Neutrophil (primary cell): ENCODE results near the gene ACOX1.

Experiments
- H3K27ac ChIP-seq: fragments of 200-600 bp; sonication (generic); 2 replicates; pipeline ENCODE4 v1.5.1; 2016; ENCODE audit warnings: mild to moderate bottlenecking, moderate library complexity
- H3K27me3 ChIP-seq: fragments of 200-600 bp; sonication (generic); 2 replicates; pipeline ENCODE4 v1.6.0; 2016; ENCODE audit warnings: mild to moderate bottlenecking
- H3K36me3 ChIP-seq: fragments of 200-600 bp; sonication (generic); 2 replicates; pipeline ENCODE4 v1.5.1; 2017
- H3K4me1 ChIP-seq, 2 experiments: fragments of 200-600 bp in 1 of 2; sonication (generic) in 1 of 2; 1 replicate in 1 of 2; 2 replicates in 1 of 2; pipeline versions ENCODE4 v1.5.1 to v1.6.1; 2013 to 2016; ENCODE audit warnings: low read depth in 1 of 2, low read length in 1 of 2, mild to moderate bottlenecking in 1 of 2, moderate library complexity in 1 of 2; ENCODE audit not compliant: control insufficient read depth in 1 of 2, insufficient read depth in 1 of 2
- H3K4me3 ChIP-seq, 2 experiments: fragments of 200-600 bp in 1 of 2; sonication (generic) in 1 of 2; 1 replicate in 1 of 2; 2 replicates in 1 of 2; pipeline ENCODE4 v1.5.1; 2013 to 2016; ENCODE audit warnings: low read depth in 1 of 2, low read length in 1 of 2, mild to moderate bottlenecking in 1 of 2, moderate library complexity in 1 of 2
- H3K9me3 ChIP-seq: fragments of 200-600 bp; sonication (generic); 2 replicates; pipeline ENCODE4 v1.5.1; 2016
- CTCF ChIP-seq: fragments of 200-600 bp; sonication (generic); IDR thresholded peaks from 2 replicates; pipeline ENCODE4 v1.5.1; 2016; ENCODE audit warnings: antibody characterized with exemption

The ACOX1 gene

GRCh38 chr17:76018340-76018680 is 39.3 kb upstream of the ACOX1 start:
- Histone ChIP-seq H3K4me1 (peaks cover 0 to 4% of the 10 kb centered on the region in 2 experiments), H3K4me3 (no peak overlapping the region), H3K36me3 (no peaks in the 10 kb centered on the region), H3K27me3 (peaks cover 5% of the 10 kb centered on the region), H3K27ac (no peak overlapping the region), H3K9me3 (no peaks in the 10 kb centered on the region)
- no peak for TF ChIP-seq CTCF

- Histone ChIP-seq H3K36me3 (no peaks in the 10 kb centered on the region), H3K4me1 (peaks cover 0 to 4% of the 10 kb centered on the region in 2 experiments), H3K9me3 (no peaks in the 10 kb centered on the region), H3K27ac (no peak overlapping the region), H3K27me3 (peaks cover 5% of the 10 kb centered on the region), H3K4me3 (no peak overlapping the region)
- TF ChIP-seq CTCF, result no peak
These were observed 38.7 kb upstream of the ACOX1 start for GRCh38 chr17:76017481-76018339.

- Histone ChIP-seq H3K27ac (no peak overlapping the region), H3K4me1 (peaks cover 0 to 4% of the 10 kb centered on the region in 2 experiments), H3K9me3 (no peaks in the 10 kb centered on the region), H3K36me3 (no peaks in the 10 kb centered on the region), H3K27me3 (peaks cover 5% of the 10 kb centered on the region), H3K4me3 (no peak overlapping the region)
- TF ChIP-seq CTCF, result no peak
These were observed 35.9 kb upstream of the ACOX1 start for GRCh38 chr17:76014925-76015261.

GRCh38 chr17:76014100-76014924 is 35.3 kb upstream of the ACOX1 start:
- Histone ChIP-seq H3K4me1 (peaks cover 0 to 4% of the 10 kb centered on the region in 2 experiments), H3K27ac (no peak overlapping the region), H3K9me3 (no peaks in the 10 kb centered on the region), H3K27me3 (peaks cover 5% of the 10 kb centered on the region), H3K36me3 (no peaks in the 10 kb centered on the region), H3K4me3 (no peak overlapping the region)
- peak; percentile 82 for TF ChIP-seq CTCF

GRCh38 chr17:76013377-76013932 is 34.5 kb upstream of the ACOX1 start:
- no peak for TF ChIP-seq CTCF
- Histone ChIP-seq H3K27ac (no peak overlapping the region), H3K27me3 (peaks cover 5% of the 10 kb centered on the region), H3K4me1 (peaks cover 0 to 4% of the 10 kb centered on the region in 2 experiments), H3K36me3 (no peaks in the 10 kb centered on the region), H3K4me3 (no peak overlapping the region), H3K9me3 (no peaks in the 10 kb centered on the region)
